ENCODE measurements around the gene ZNG1E.
"Not testable (repeated sequence)": the region's sequence is repeated elsewhere in the genome, so short reads cannot be mapped to it uniquely, and the experiment has no call there.

Gene ZNG1E

DNA sequence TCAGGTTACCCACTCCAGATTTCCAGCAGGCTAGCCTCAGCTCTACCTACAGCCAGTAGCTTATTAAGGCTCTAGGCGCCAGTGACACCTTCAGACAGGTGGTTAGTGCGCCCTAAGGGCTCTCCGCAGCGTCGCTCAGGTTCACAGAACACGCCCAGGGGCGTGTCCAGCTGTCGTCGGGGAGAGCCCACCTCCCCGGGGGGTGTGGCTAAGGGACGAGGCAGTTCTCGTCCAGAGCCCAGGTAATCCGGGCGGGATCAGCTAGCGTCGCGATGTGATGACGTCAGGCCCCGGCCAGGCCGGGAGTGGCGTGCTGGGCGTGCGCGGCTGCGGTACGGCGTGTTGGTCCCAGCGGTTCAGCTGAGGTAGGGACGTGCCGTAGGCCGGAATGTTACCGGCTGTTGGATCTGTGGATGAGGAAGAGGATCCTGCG, at the start of gene ZNG1E:
ZNG1E (plus strand) TSS at position 340 of the 433 bp plus-strand sequence; CDS start at position 389, 49 bp downstream.
- DNase-seq, result peak; percentile 46

DNA sequence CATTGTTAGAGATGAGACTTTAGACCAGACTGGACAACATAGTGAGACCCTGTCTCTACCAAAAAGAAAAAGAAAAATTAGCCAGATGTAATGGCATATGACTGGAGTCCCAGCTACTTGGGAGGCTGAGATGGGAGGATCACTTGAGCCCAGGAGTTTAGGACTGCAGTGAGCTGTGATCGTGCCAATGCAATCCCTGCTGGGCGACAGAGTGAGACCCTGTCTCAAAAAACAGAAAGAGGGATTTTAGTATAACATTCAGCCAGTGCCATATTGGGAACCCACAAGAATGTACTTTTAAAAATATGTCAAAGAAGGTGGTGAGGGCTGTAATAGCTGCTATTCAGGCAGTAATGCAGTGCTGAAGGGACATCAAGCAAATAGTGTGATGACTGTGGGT, 2.1 kb upstream of the ZNG1E start:
- not testable (repeated sequence) for DNase-seq

DNA sequence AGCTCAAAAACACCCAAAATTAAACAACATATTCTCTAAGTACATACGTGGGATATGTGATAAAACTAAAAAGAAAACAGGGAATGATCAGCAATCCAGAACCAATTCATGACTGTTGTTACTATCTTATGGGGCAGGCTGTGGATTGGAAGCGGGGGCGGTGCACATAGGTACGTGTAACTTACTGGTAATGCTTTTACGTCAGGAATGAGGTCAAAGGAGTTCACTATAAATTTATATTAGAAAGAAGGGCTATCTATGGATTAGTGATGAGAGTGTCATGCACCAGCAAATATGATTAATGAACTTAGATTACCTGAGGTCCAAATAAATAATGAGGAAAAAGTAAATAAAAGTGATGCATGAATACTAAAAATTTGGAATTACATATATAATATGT, 710 bp upstream of the ZNG1E start:
- not testable (repeated sequence) for DNase-seq

DNA sequence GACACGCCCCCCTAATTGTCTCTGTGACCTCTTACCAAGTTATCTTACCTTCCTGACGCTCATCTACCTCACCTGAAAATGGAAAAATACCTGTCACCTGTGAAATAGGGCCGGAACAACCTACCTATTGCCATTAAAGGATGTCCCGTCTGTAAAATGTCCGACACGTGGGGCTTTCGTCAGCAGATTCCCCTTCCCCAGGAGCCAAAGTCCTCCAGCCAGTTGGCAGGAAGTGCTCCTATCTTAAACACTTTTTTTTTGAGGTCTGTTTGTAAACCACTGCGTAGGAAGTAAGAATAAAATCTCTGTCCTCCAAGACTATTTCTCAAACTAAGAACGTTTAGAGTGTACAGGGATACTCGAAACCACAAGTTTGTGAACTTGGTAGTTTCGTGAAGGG, 661 bp downstream of the ZNG1E start:
- not testable (repeated sequence) for DNase-seq

DNA sequence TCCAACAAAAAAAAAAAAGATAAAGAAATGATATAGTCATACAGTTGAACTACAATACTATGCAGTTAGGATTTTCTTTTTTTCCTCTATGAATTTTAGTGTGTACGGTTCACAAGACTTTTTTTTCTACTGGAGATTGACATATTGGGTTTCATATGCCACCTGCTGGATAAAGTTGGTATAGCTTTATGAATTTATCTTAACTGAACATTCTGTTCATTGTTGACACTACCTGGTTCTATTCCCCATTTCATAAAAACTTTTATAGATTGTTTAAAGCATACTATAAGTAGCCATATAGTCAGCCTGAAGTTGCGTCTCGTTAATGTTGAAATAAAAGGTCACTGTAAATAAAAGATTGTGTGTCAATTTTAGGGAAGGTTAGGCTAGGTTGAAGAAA, 2.8 kb downstream of the ZNG1E start:
- DNase-seq, result not testable (repeated sequence)

DNA sequence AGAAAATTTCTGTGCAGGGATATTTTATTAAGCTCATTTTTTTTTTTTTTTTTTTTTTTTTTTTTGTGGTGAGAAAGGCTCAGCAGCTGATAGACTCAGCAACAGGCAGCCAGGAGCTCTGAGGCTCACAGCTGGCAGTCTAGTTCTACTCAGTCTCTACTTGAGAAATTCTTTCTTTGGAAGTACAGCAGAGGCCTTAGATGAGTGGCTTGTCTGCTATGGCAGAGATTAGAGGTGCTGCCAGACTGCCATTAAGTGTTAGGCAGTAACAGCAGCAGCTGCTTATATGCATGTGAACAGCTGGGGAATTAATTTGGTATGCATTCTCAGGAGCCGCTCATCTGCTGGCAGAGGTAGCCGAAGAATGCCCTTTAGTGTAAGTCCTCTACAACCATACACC, 27.8 kb downstream of the ZNG1E start:
- not testable (repeated sequence) for DNase-seq

DNA sequence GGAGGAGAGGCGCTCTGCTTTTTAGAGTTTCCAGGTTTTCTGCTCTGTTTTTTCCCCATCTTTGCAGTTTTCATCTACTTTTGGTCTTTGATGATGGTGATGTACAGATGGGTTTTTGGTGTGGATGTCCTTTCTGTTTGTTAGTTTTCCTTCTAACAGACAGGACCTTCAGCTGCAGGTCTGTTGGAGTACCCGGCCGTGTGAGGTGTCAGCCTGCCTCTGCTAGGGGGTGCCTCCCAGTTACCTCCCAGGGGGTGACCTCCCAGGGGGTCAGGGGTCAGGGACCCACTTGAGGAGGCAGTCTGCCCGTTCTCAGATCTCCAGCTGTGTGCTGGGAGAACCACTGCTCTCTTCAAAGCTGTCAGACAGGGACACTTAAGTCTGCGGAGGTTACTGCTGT, 38.7 kb downstream of the ZNG1E start:
- not testable (repeated sequence) for DNase-seq

DNA sequence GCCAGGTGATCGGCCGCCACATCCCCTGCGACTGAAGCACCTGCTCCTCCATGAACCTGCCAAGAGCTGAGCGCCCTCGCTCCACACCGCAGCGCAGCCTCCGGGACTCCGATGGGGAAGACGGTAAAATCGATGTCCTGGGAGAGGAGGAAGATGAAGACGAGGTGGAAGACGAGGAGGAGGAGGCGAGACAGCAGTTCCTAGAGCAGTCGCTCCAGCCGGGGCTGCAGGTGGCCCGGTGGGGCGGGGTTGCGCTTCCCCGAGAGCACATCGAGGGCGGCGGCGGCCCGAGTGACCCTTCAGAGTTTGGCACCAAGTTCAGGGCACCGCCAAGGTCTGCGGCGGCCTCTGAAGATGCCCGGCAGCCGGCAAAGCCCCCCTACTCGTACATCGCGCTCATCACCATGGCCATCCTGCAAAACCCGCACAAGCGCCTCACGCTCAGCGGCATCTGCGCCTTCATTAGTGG, 61.4 kb downstream of the ZNG1E start, which contains the start of gene FOXD4L4:
FOXD4L4 (plus strand) TSS at position 51 of the 469 bp plus-strand sequence; CDS start at position 51, 0 bp downstream.
- not testable (repeated sequence) for DNase-seq

DNA sequence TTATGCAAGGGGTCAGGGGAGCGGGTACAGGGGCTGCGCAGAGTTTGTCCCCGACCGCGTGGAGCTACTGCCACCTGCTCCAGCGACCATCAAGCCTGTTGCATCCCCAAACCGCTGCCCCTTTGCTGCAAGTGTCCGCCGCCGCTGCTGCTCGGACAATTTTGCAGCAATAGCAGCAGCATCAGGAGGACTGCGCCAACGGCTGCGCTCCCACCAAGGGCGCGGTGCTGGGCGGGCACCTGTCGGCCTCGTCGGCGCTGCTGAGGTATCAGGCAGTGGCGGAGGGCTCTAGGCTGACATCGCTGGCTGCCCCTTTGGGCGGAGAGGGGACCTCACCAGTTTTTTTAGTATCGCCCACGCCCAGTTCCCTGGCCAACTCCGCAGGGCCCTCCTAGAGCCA, 62.4 kb downstream of the ZNG1E start:
- DNase-seq, result not testable (repeated sequence)

Measured in hematopoietic multipotent progenitor cell treated with erythropoietin and hydrocortisone succinate and interleukin-3 and kit ligand, for 4 days (in vitro differentiated cells).